8988T (cell line): ENCODE results near the gene ZFYVE28.

ENCODE experiments used
- DNase-seq: peaks from one replicate; pipeline ENCODE4 v3.0.0; 2011

The ZFYVE28 gene

GRCh38 chr4:2267320-2267811 is 151.1 kb downstream of the ZFYVE28 start:
- DNase-seq, result no peak

DNA sequence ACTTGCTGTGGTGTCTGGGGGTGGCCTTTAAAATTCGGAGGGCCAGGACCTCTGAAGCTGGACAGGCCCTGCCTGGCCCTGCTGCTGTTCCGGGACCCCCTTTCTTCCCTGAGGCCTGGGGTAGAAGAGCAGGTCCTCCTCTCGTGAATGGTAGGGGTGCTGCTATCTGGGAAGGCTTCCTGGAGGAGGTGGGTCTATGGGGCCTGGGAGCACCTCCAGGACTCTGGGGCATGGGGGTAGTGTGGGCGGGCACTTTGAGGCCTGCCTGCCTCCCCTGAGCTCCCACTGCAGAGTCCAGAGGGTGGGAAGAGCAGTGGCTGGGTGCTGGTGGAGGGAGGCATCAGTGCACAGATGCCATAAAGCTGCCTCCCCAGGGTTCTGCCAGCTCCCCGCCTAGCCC is 151.6 kb downstream of the ZFYVE28 start:
- DNase-seq, result no peak

DNA sequence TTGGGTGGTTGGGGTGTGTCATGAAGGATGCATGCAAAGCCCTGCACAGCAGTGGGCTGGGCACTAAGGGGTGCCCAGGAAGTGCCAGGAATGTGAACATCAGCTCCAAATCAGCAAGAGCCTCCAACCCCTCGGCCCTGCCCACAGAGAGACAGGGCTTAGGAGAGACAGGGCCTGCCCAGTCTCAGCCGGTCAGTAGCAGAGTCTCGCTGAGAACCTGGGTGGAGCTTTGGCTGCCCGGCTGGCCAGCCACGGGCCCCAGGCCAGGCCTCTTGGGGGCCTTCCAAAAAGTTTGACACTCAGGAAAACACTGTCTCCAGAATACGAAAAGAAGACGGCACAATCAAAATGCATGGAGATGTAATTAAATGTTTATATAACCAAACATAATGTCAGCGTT is 152.3 kb downstream of the ZFYVE28 start:
- no peak for DNase-seq

DNA sequence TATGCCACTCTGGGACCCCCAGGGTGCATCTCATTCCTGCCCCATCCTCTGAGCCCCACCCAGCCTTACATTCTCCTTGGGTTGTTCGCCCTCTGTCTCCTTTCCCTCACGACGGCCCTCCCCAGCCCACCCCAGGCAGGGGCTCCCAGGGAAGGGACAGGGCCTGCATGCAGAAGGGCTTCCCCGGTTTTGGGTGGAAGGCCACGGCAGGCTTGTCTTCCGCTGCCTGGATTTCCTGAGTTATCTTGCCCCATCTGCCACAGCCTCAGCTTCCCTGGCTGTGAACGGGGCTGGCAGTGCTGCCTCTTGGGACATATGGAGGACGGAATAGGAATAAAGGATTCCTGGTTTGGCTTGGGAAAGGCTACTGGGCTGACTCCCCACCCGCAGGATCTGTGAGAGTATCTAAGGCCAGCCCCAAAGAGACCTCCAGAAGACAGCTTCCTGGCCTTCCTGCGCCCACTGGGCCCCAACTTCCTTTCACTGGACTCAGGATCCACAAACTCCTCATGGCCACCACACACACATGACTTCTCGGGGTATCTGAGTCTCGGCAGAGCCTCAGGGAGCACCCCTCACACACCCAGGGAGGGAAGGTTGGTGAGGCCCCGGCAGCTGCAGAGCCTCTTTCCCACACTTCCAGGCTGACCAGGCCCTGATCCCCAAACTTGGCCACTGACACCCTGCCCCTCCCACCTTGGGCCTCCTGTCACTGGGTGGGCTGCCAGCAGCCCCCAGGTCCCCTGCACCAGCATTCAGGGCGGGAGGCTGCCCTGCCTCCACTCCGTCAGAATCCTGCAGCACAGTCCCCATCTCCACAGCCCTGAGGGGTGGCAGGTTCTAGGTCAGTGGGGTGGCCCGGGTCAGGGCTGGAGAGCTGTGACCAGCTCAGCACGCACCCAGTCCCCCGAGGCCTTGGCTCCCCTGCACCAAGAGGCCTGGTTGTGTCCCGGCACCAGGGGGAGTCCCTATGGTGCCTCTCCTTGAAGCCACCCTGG is 153.0 kb downstream of the ZFYVE28 start:
- DNase-seq, result no peak

DNA sequence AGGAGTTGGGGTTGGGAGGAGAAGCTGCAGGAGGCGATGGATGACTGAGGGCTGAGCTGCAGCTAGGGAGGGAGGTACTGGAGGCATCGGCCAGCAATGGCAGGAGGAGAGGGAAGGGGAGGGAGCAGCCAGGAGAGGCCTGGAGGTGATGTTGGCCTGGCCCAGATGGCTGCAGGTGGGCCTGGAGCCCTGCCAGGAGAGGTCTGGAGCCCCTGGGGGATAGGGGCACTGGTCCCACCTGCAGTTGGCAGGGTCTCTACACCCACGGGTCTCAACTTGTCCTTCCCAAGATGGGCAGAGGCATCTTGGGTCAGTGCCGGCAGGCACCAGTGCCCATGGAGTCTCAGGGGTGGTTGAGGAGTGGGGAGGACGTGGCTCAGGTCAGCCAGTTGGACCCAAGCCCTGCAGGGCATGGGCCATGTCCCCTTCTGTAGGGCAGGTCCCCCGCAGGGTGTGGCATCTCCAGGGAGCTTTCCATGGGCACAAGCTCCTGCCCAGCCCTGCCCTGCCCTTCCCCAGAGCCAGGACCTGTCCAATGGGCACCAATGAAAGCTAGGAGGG is 153.9 kb downstream of the ZFYVE28 start:
- no peak for DNase-seq

- no peak for DNase-seq
These were observed 154.5 kb downstream of the ZFYVE28 start for GRCh38 chr4:2263926-2264321.

DNA sequence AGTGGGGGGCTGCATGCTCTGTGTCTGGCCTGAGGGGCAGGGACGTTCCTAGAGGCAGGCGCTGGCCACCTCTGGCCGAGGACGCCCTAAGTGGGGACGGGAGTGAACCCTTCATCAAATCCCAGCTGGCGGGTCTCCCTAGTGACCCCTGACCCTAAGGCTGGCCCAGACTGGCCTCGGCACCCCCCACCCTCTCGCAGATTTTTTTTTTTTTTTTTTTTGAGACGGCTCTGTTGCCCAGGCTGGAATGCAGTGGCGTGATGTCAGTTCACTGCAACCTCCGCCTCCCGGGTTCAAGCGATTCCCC is 155.5 kb downstream of the ZFYVE28 start:
- DNase-seq, result no peak

DNA sequence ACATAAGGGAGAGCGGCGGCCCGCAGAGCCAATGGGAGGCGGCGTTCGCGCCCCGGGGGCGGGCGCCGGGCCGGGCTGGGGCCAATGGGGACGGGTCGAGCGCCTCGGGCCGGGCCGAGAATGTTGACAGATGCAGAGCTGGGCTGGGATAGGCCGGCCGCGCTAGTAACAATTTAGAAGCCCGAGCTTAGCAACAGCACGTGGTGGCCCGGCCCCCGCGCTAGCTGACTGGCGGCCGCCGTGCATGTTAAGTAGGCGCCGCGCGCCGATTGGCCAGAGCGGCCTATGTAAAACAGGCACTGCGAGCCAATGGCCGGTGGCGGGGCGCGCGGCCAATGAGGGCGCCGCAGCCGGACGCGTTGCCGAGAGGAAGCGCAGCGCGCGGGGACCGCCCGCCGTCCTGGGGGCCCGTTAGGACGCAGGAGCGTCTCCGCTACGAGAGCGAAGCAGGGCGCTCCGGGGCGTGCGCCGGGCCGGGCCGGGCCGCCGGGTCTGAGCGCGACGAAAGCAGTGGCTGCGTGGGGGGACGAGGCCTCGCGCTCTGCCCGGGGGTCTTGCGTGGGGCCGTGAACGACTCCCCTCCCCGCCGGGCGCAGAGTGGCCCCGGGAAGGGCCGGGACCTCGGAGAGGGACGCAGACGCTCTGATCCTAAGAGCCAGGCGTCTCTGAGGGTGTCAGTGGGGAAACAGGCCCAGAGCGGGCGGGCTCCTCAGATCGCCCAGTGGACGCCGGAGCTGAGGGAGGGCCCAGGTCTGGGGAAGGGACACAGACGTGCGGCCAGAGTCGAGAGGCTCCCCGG is 156.1 kb downstream of the ZFYVE28 start:
- DNase-seq, result peak; percentile 98

DNA sequence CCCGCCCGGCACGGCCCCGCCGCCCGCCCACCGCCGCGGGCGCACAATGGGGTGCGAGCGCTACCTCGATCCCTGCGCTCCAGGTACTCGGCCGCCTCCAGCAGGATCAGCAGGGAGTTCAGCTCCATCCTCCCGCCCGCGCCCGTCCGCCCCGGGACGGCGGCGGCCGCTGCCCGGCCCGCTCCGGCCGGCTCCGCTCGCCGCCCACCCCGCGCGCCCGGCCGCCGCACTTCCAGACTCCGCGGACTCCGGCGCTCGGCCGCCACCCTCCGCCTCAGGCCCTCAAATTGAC is 156.6 kb downstream of the ZFYVE28 start, which contains the start of gene MXD4:
TSS of gene MXD4 (minus strand) at position 257 of the 292 bp plus-strand sequence. CDS start at position 128, 129 bp downstream.
- no peak for DNase-seq

GRCh38 chr4:2261110-2261852 is 157.2 kb downstream of the ZFYVE28 start:
- DNase-seq, result no peak

DNA sequence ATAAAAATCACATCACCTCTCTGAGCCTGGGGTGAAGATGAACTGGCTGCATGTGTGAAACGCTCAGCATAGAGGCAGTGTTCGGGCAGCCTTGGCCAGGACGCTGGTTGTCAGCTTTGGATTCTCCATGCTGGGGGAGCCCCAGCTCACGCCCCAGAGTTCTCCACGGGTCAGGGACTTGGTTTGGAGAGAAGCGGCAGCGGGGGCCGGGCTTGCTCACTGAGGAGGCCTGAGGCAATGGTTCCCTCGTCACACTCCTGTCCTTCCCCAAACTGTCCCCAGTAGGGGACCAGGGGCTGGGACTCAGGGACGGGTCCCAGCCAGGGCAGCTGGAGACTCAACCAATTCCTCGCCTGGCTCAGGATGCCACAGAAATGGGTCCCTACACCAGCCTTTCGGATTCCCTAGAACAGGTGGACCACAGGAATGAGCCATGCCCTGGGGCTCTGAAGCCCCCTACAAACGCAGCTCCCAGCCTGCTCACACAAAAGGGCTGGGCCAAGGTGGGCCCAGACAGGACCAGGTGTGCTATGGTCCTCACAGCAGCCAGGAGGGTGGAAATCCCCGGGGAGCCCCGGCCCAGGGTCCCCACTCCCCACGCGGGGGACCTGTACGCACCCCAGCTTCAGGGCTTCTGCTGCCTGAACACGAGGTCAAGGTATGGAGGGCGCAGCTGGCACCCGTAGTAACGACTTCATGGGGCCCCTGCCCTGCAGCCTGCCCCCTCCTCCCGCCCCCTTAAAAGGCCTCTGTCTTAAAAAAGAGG is 157.9 kb downstream of the ZFYVE28 start:
- DNase-seq, result no peak

- no peak for DNase-seq
These were observed 158.7 kb downstream of the ZFYVE28 start for GRCh38 chr4:2259541-2260343.

DNA sequence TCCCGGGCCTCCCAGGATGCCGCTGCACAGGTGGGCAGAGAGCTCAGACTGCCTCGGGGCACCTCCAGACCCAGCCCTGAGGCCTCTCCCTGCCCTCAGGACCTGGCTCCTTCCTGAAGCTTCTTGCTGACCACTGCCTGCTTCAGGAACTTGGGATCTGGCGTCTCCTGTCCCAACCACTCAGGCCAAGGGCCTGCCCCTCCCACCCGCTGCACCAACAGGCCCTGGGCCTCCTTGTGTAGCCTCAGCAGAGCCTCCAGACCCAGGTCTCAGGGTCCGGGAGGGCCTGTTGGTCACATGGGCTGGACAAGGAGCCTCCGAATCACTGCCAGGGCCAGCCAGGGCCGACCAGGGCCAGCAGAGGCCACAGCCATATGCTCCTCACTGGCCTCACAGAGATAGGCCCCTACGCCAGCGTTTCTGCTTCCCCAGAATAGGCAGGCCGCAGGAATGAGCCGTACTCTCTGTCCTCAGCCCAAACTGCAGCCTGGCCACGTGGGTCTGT is 159.4 kb downstream of the ZFYVE28 start:
- peak; percentile 2 for DNase-seq

DNA sequence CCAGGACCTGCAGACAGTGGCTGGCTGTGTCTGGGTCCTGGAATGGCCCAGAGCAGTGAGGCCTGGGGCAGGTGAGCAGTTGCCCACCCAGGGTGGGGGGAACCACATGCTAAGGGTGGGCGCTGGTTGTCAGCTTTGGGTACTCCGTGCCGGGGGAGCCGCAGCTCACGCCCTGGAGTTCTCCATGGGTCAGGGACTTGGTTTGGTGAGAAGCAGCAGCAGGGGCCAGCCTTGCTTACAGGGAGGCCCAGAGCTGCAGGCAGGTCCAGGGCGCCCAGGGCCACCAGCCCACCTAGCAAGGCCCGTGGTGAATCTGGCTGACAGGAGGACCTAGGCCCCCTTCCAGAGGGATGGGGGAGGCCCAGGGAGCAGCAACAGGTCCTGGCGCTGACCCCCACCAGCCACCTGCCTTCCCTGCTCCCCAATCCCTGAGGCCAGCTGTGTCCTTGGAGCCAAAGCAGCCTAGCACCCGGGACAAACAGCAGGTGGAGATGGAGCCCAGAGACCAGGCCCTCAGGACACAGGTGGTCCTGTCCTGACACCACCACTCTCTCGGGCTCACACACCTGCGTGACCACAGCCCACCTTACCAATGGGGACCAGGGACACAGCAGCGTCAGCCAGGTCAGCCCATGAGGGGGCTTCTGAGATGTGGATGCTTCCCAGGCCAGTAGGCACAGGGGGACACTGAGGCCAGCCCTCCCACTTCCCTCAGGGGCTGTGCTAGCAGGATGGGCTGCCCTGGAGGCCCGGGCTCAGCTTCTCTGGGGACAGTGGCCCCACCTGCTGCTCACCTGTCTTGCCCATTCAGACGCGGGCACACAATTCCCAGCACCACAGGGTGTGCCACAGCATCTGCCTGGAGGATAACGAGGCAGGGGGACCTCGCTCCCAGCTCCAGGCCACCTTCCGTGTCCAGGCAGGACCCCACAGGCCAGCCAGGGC is 160.1 kb downstream of the ZFYVE28 start:
- DNase-seq, result peak; percentile 20

GRCh38 chr4:2257361-2258081 is 160.9 kb downstream of the ZFYVE28 start:
- peak; percentile 8 for DNase-seq

DNA sequence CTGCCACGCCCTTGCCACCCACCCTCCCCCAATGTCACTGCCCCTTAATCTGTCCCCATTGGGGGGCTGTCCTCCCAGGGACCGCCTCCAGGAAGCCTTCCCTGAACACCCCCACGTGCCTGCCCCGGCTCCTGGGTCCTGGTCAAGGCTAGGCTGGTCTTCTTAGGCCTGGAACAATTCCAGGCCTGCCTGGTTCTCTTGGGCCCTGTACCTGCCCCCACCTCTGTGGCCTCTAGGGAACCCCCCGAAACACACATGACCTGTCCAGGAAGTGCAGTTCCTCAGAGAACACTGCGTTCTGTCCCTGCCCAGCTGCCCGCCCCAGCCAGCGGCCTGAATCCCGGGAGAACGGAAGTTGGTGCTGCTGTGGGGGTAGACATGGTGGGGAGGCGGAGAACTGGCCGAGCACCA is 161.7 kb downstream of the ZFYVE28 start:
- DNase-seq, result peak; percentile 11

- DNase-seq, result peak; percentile 14
These were observed 162.2 kb downstream of the ZFYVE28 start for GRCh38 chr4:2256156-2256731.

- DNase-seq, result peak; percentile 15
These were observed 162.8 kb downstream of the ZFYVE28 start for GRCh38 chr4:2255501-2256155.
